CD4-positive, alpha-beta T cell treated with Interleukin-2 at 100 ng/mL for 4 hours (primary cell): Measurements from ENCODE around the gene FXYD4.
A peak's percentile ranks its signal among the peaks of the same experiment; 100 is the strongest.

Experiments used
- DNase-seq: peaks from one replicate; pipeline ENCODE4 v3.0.0-alpha.2; 2020; ENCODE audit warnings: low spot score

The FXYD4 gene

GRCh38 chr10:43344051-43344450, 27.4 kb upstream of the FXYD4 start:
- no peak for DNase-seq

DNA sequence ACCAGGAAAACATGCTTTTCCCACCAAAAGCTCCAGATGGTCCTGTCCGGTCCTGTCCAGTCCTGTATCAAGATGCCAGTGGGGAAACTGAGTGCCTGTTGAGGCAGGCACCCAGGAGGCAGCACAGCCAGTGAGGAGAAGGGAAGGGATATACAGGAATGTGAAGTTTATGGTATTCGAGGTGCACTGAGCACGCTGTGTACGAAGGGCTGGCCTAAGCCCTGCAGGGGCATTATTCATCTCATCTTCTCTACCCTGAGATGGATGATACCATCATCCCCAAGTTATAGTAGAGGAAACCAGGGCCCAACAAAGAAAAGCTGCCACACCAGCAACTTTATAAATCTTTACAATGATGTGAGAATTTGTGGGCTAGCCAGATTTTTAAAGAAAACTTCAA, 23.4 kb upstream of the FXYD4 start:
- no peak for DNase-seq

- DNase-seq, result peak; percentile 90
These were observed 22.7 kb upstream of the FXYD4 start for GRCh38 chr10:43348511-43349312.

DNA sequence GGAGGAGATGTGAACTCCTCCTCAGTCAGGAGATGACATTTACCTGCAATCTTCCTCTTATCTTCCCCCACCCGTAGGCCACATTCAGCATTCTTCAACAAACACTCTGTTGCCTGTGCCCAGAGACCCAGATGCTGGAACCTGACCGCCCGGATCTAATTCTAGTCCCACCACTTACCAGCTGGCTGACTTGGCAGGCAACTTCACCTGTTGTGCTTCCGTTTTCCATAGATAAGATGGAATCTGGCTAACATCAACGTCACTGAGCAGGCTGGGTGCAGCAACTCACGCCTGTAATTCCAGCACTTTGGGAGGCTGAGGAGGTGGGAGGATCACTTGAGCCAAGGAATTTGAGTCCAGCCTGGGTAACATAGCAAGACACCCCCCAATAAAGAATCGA, 21.3 kb upstream of the FXYD4 start:
- DNase-seq, result no peak

GRCh38 chr10:43350686-43351085, 20.8 kb upstream of the FXYD4 start:
- no peak for DNase-seq

GRCh38 chr10:43351301-43351700, 20.1 kb upstream of the FXYD4 start:
- DNase-seq, result no peak

DNA sequence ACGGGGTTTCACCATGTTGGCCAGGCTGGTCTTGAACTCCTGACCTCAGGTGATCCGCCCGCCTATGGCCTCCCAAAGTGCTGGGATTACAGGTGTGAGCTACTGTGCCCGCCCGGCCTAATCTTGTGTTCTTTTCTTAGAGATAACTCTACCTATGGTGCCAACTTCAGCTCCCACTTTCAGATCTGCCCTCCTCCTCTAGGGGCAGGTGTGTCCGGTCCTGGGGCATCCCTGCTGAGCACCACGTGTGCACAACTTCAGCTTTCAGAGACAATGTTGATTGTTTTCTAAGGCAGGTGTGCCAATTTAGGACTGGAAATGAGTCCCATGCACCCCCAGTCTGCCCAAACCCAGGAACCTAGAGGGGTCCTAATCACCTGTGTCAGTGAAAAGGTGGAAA, 18.5 kb upstream of the FXYD4 start:
- DNase-seq, result no peak

DNA sequence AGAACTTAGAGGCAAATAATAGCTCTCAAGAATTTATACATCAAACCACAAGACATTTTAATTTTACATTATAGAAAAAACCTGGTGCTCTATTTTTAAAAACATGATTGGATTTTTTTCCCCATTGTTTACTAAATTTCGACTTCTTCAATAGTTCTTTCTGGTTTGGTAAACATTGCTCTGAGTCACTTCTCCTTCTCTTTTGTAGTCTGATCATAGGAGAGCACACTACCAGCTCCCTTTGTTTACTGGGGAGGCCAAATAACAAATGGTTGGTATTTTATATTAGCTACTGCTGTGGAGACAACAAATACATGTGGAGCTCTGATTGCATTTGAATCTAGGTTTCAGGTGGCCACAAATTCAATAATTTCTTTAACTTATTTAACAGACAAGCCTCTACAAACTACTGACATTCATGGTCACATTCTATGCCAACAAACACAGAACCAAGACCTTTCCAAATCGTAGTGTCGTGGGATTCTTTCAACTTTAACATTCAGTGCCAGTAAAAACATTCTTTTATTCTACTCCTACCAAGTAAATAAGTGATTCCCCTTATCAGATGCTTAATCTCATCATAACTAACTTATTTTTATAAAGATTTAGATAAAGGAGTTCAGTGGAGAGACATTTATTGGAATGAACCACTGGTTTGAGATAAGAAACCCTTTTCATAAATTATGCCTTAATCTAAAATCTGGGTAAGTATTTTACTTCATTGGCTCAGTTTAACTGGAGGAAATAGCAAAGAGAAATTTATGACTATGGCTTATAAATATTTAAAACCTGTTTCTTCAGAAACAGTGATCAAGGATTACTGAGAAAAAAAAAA, 17.7 kb upstream of the FXYD4 start:
- no peak for DNase-seq

DNA sequence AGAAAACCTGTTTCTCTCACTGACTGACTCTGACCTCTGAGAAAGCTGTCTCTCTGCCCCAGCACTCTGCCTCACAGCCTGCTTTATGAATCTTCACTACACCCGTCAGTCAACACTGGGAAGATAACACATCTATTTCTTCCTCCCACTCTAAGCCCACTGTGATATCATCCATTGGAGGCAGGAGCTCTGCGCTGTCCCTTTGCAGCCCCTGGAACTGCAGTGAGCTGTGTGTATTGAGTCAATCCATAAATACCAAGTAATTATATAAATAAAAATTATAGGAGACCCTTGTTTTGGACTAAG, 17.2 kb upstream of the FXYD4 start:
- no peak for DNase-seq

DNA sequence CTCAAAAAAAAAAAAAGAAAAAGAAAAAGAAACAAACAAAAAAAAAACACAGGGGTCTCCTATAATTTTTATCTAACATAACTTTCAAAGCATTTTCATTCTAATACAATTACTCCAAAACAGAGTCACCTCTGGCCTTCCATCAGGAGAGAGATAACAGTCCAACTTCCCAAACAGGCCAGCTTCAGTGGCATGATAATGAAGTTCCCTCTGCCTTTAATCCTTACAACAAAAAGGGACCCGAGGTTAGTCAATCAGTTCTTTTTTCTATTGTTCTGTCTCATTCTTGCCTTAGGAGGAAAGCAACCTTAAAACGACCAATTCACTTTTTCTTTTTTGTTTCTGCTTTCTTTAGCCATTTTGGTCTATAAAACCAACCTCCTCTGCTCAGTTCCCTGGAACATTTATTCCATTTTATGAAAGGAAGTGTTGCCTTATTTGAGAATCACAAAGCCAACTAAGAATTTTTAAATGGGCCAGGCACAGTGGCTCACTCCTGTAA, 16.5 kb upstream of the FXYD4 start:
- no peak for DNase-seq

GRCh38 chr10:43355749-43356371, 15.6 kb upstream of the FXYD4 start:
- DNase-seq, result peak; percentile 38

GRCh38 chr10:43360086-43360485, 11.3 kb upstream of the FXYD4 start:
- no peak for DNase-seq

GRCh38 chr10:43361547-43362190, 9.8 kb upstream of the FXYD4 start:
- DNase-seq, result peak; percentile 27

DNA sequence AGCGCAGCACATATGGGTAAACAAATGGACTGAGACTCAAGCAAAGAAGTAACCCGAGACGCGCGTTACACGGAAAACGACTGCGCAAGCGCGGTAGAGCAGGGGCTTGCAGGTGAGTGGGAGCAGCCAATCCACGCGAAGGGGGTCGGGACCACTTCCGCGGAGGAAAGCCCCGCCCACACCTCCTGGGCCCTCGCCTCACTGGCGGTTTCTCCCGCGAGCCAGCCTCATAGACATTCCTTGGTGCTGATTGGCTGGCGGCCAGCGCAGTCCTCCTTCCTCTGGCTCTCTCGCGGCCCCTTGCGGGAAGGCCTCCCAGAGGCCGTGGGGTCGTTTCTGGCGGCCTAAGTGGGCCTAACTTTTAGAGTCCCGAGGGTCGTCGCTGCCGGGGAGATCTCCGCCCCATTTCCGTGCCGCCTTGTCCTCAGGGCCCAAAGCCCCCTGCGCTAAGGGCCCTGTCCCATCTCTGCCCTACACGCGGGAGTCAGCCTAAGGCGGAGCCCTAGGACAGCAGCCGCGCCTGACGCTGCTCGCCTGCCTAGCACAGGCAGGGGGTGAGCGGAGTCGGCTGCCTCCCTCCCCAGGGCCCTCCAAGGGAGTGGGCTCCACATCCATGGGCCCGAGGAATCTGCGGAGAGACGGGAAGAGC, 9.1 kb upstream of the FXYD4 start:
- DNase-seq, result peak; percentile 99

- DNase-seq, result no peak
These were observed 6.4 kb upstream of the FXYD4 start for GRCh38 chr10:43365001-43365400.

DNA sequence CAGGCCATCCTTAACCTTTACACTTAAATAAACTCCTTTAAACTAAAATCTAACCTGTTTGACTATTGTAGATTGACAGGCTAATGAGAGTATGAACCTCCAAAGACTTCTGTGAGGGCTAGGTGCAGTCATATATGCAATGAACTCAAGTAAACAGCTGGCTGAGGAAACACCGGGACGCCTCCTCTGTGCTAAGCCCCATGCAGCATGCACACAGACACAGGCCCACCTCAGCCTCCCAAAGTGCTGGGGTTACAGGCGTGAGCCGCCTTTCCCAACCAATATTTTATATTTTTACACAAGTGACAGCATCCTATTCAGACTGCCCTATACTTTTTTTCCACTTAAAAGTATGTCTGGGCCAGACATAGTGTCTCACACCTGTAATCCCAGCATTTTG, 1.5 kb upstream of the FXYD4 start:
- no peak for DNase-seq

DNA sequence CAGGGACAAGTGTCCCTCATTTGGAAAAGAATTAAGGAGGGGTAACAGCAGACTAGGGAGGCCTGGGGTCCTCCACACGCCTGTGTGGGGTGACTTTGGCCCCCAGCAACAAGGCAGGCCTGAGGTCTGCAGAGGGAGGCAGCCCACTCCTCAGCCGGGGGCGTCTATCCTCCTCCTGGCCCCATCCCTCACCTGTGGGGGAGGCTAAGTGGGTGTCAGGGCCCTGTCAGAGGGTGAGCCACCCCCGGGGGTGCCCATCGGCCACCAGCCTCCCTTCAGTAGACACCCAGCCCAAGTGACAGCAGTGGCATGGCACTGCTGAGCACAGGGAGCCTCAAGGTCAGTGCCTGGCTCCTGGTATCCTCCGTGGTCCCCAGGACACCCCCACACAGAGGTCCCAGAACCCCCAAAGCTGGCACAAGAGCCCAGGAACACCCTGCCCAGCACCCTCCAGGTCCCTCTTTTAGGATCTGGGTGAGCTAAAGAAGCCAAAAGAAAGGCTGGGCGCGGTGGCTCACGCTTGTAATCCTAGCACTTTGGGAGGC, 693 bp upstream of the FXYD4 start:
- no peak for DNase-seq

DNA sequence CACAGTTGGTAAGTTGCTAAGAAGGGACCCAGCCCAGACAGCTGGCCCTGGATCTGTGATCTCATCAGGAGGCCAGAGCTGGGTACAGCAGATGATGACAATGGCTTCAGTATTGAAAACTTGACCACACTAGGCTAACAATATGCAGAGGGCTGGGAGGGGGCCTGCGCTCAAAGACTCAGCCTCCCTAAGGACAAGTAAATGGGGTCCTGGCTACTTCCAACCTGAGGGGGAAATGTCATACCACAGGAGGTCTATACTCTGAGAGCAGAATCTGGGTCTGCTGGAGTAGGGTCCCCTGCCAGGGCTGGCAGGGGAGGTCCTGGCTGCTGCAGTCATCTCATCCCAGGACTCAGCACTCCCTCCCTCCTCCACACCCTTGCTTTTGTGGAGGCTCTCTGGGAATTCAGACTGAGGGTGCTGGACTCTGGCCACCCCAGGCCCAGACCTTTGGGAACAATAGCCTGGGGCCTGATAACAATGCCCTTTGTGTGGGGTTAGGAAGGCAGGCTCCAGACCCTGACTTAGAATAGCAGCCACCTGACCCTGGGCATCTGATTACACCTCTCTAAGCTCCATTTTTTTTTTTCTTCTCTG, 1.4 kb downstream of the FXYD4 start:
- no peak for DNase-seq

GRCh38 chr10:43373461-43373860, 2.0 kb downstream of the FXYD4 start:
- DNase-seq, result no peak

- no peak for DNase-seq
These were observed 2.8 kb downstream of the FXYD4 start for GRCh38 chr10:43374194-43374593.

DNA sequence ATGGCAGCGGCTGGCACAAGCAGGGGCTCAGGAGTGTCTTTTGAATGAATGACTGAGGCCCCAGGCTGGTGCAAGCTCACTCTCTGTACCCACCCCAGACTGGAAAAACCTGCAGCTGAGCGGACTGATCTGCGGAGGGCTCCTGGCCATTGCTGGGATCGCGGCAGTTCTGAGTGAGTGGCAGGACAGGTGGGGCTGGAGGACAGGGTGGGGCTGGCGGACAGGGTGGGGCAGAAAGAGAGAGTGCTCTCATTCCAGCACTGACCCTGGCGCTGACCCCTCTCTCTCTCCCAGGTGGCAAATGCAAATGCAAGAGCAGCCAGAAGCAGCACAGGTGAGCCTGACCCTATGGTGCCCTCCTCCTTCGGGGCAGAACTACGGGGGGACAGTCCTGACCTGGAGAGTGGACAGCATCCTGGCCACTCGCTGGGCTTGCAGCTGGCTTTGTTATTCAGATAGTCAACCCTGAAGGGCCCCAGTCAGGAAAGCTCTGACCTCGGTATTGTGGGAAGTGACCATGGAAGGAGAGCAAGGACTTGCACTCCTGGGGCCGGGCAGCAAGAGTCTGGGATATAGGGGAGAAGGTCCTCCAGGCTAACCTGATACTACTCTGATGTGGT, 4.1 kb downstream of the FXYD4 start:
- no peak for DNase-seq
